22Rv1 (cell line): ENCODE measurements around the gene KDELR1.

Experiments used
- H3K27ac ChIP-seq: fragments of 450-650 bp; 2 replicates; pipeline ENCODE4 v1.5.1; 2017
- ZFX ChIP-seq: fragments of 450-650 bp; IDR thresholded peaks from 2 replicates; pipeline ENCODE4 v1.6.1; 2017; ENCODE audit warnings: antibody characterized with exemption, borderline replicate concordance
- TF ChIP-seq, protein P1 (sequence below): fragments of 450-650 bp; IDR thresholded peaks from 2 replicates; pipeline ENCODE4 v1.5.1; 2017; ENCODE audit warnings: mild to moderate bottlenecking

The KDELR1 gene

GRCh38 chr19:48341515-48342413 lies 49.6 kb downstream of the KDELR1 start:
- no peak overlapping the region for H3K27ac ChIP-seq
- no peak for TF ChIP-seq ZFX
- TF ChIP-seq, protein P1, sequence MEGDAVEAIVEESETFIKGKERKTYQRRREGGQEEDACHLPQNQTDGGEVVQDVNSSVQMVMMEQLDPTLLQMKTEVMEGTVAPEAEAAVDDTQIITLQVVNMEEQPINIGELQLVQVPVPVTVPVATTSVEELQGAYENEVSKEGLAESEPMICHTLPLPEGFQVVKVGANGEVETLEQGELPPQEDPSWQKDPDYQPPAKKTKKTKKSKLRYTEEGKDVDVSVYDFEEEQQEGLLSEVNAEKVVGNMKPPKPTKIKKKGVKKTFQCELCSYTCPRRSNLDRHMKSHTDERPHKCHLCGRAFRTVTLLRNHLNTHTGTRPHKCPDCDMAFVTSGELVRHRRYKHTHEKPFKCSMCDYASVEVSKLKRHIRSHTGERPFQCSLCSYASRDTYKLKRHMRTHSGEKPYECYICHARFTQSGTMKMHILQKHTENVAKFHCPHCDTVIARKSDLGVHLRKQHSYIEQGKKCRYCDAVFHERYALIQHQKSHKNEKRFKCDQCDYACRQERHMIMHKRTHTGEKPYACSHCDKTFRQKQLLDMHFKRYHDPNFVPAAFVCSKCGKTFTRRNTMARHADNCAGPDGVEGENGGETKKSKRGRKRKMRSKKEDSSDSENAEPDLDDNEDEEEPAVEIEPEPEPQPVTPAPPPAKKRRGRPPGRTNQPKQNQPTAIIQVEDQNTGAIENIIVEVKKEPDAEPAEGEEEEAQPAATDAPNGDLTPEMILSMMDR: no peak

DNA sequence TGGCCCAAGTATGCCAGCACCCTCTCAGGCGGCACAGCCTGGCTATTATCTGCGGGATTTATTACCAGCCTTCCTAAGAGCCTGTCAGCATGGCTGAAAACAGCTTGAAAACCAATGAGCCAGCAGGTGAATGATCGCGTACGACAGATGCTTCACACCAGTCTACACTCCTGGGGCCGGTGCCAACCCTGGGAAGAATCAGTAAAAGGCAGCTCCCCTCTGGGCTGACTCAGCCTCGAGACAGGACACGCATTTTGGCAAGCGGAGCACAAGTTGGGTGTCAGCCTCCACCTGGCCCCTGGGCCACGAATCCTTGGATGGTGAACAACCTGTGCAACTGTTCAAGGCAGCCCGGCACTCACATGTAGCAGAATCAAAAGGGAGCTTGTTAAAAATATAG lies 50.4 kb downstream of the KDELR1 start:
- no peak overlapping the region for H3K27ac ChIP-seq
- TF ChIP-seq, protein P1: no peak
- no peak for TF ChIP-seq ZFX

- H3K27ac ChIP-seq: no peak overlapping the region
- no peak for TF ChIP-seq ZFX
- TF ChIP-seq, protein P1: no peak
Measured at GRCh38 chr19:48338802-48339503, 52.4 kb downstream of the KDELR1 start.

- H3K27ac ChIP-seq: no peak overlapping the region
Measured at GRCh38 chr19:48338253-48338755, 53.0 kb downstream of the KDELR1 start.

GRCh38 chr19:48333467-48334384 lies 57.6 kb downstream of the KDELR1 start:
- H3K27ac ChIP-seq: peak overlapping the region; percentile 97
- TF ChIP-seq ZFX: no peak
- TF ChIP-seq, protein P1: peak; percentile 89

More at GRCh38 chr19:48338253-48338755, 53.0 kb downstream of the KDELR1 start:
- TF ChIP-seq ZFX: no peak
- TF ChIP-seq, protein P1: no peak

DNA sequence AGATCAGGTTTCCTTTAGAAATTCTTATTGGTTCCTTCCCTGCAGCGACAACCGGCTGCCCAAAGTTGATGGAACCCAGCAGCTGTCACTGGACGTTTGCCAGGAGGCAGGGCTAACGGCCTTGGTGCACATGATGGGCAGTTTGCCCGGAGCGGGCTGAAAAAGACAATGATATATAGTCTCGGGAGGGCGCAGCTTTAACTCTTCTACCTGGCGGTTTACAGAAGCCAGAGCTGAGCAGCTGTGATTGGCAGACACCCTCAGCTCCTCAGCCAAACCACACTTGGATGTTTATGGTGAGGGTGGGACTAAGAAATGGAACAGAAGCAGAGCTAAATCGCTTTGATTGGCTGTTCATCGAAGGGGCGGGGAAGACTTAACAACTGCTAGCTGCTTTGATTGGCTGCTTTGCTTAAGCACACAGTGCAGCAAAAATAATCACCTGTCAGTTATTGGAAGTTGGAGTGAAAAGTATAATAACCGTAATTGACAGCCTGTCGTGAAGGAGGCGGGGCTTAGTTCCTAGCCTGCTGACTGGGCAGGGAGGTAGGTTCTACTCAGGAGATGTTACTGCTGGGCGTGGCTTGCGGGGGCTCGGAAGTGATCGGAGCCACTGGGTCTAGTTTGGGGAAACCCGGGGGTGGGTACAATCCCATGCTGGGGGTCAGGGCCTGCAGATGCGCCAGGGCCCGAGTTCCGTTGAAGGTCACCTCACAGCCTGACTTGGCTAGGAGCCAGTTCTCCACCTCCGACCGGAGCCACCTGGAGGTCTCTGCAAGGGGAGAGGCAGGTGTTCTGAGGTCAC lies 58.5 kb downstream of the KDELR1 start:
- peak overlapping the region; percentile 97 for H3K27ac ChIP-seq
- no peak for TF ChIP-seq ZFX
- TF ChIP-seq, protein P1: no peak
